ENCODE results near the gene GPR156. TPM values are rescaled to one million over a fixed set of nuclear protein-coding genes. Genes with fewer than 3 reads are reported as not detected.

The GPR156 gene
- polyA plus RNA-seq, 1 experiment: 0.44 TPM

- Histone ChIP-seq H3K4me3 (ENCODE audit: low read depth, low read length) (no peak overlapping the region), H3K27me3 (ENCODE audit: control insufficient read depth, insufficient read depth, low read length) (no peaks in the 10 kb centered on the region), H3K36me3 (ENCODE audit: control insufficient read depth, insufficient read depth, low read length) (no peaks in the 10 kb centered on the region)
- DNase-seq (ENCODE audit: low read depth): no peak
- ChIA-PET POLR2A (no interaction called here), CTCF (interaction anchor here (1.6 to 1.7 kb wide), 2 partner anchors 15 to 307 kb away, joined by 4 to 5 read pairs; no protein-coding TSS in a partner anchor)
- TF ChIP-seq CTCF (IDR thresholded peaks at IDR 0.05; ENCODE audit: insufficient read depth, low read depth, low read length): peak; percentile 28; the same call in 1 of the 2 replicates
Observed at GRCh38 chr3:120198305-120198878, 86.6 kb downstream of the GPR156 start.

- CTCF ChIA-PET: interaction anchor here (0.8 kb wide), 1 partner anchor 305 kb away, joined by 3 read pairs; no protein-coding TSS in a partner anchor
- no peak for DNase-seq (ENCODE audit: low read depth)
- Histone ChIP-seq H3K36me3 (ENCODE audit: control insufficient read depth, insufficient read depth, low read length) (no peaks in the 10 kb centered on the region), H3K27me3 (ENCODE audit: control insufficient read depth, insufficient read depth, low read length) (no peaks in the 10 kb centered on the region), H3K4me3 (ENCODE audit: low read depth, low read length) (no peak overlapping the region)
- POLR2A ChIA-PET: no interaction called here
- TF ChIP-seq CTCF (IDR thresholded peaks at IDR 0.05; ENCODE audit: insufficient read depth, low read depth, low read length): no peak
Observed at GRCh38 chr3:120196812-120197211, 88.2 kb downstream of the GPR156 start.

GRCh38 chr3:120196333-120196732, 88.7 kb downstream of the GPR156 start:
- ChIA-PET CTCF (interaction anchor here (0.6 kb wide), 1 partner anchor 603 kb away, joined by 4 read pairs; no protein-coding TSS in a partner anchor), POLR2A (no interaction called here)
- Histone ChIP-seq H3K4me3 (ENCODE audit: low read depth, low read length) (no peak overlapping the region), H3K36me3 (ENCODE audit: control insufficient read depth, insufficient read depth, low read length) (no peaks in the 10 kb centered on the region), H3K27me3 (ENCODE audit: control insufficient read depth, insufficient read depth, low read length) (no peaks in the 10 kb centered on the region)
- no peak for TF ChIP-seq CTCF (IDR thresholded peaks at IDR 0.05; ENCODE audit: insufficient read depth, low read depth, low read length)
- no peak for DNase-seq (ENCODE audit: low read depth)

GRCh38 chr3:120193554-120193953, 91.5 kb downstream of the GPR156 start:
- DNase-seq (ENCODE audit: low read depth): no peak
- no peaks in the 10 kb centered on the region for H3K27me3 ChIP-seq (ENCODE audit: control insufficient read depth, insufficient read depth, low read length)
- ChIA-PET CTCF (interaction anchor here (1.9 to 2.3 kb wide), 2 partner anchors 10 to 302 kb away, joined by 6 to 9 read pairs; no protein-coding TSS in a partner anchor), POLR2A (no interaction called here)
- no peak overlapping the region for H3K4me3 ChIP-seq (ENCODE audit: low read depth, low read length)
- H3K36me3 ChIP-seq (ENCODE audit: control insufficient read depth, insufficient read depth, low read length): no peaks in the 10 kb centered on the region
- TF ChIP-seq CTCF (IDR thresholded peaks at IDR 0.05; ENCODE audit: insufficient read depth, low read depth, low read length): no peak

GRCh38 chr3:120192579-120192978, 92.4 kb downstream of the GPR156 start:
- ChIA-PET POLR2A (interaction anchor here (0.5 kb wide), 1 partner anchor 547 kb away, joined by 14 read pairs; no protein-coding TSS in a partner anchor), CTCF (interaction anchor here (0.5 to 2.3 kb wide), 4 partner anchors 9 to 396 kb away, joined by 3 to 9 read pairs (median 4); no protein-coding TSS in a partner anchor)
- TF ChIP-seq CTCF (IDR thresholded peaks at IDR 0.05; ENCODE audit: insufficient read depth, low read depth, low read length): no peak
- Histone ChIP-seq H3K36me3 (ENCODE audit: control insufficient read depth, insufficient read depth, low read length) (no peaks in the 10 kb centered on the region), H3K27me3 (ENCODE audit: control insufficient read depth, insufficient read depth, low read length) (no peaks in the 10 kb centered on the region), H3K4me3 (ENCODE audit: low read depth, low read length) (no peak overlapping the region)
- no peak for DNase-seq (ENCODE audit: low read depth)
